M059J (cell line): Measurements from ENCODE around the gene TSPEAR. TPM values are rescaled to one million over a fixed set of nuclear protein-coding genes. Genes with fewer than 3 reads are reported as not detected.
"Not testable (repeated sequence)": the region's sequence is repeated elsewhere in the genome, so short reads cannot be mapped to it uniquely, and the experiment has no call there.

Experiments
- DNase-seq: peaks from one replicate; pipeline ENCODE4 v3.0.0-alpha.2; 2012; ENCODE audit warnings: low read depth
- total RNA-seq: library from RNA; depleted of rRNA; stranded (reverse); fragments of >200 nt; shearing (Covaris generic); gene quantifications from 2 replicates; pipeline ENCODE4 v1.2.3, GENCODE V29; 2014

TSPEAR gene
- total RNA-seq, 1 experiment from 2014 or later: not detected

DNA sequence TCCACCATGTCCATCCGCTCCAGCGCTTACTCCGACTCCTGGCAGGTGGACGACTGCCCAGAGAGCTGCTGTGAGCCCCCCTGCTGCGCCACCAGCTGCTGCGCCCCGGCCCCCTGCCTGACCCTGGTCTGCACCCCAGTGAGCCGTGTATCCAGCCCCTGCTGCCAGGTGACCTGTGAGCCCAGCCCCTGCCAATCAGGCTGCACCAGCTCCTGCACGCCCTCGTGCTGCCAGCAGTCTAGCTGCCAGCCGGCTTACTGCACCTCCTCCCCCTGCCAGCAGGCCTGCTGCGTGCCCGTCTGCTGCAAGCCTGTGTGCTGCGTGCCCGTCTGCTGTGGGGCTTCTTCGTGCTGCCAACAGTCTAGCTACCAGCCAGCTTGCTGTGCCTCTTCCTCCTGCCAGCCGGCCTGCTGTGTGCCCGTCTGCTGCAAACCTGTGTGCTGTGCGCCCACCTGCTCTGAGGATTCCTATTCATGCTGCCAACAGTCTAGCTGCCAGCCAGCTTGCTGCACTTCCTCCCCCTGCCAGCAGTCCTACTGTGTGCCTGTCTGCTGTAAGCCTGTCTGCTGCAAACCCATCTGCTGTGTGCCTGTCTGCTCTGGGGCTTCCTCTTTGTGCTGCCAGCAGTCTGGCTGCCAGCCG is 84.1 kb downstream of the TSPEAR start:
- DNase-seq: not testable (repeated sequence)

DNA sequence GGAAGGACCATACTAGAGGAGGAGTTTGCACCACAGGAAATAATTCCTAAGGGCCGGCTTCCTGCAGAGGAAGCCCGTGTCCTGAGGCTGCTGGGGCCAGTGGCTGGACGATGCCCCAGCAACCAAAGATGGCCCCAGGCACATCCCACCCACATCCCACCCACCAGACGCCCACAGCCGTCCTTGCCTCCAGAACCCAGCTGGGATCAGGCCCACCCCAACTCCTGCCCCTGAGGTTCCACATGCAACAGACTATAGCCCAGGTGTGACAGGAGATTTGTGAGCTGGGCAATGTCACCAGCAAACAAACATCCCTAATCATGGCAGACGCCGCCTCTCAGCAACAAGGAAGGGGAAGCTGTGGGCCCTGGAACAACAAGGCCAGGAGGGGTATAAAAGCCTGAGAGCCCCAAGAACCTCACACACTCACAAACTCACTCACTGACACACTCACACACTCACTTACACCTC is 84.7 kb downstream of the TSPEAR start, which contains the start of gene KRTAP10-9:
KRTAP10-9 (plus strand) TSS at position 421 of the 471 bp plus-strand sequence. CDS start 79 bp downstream, outside the sequence.
- no peak for DNase-seq

DNA sequence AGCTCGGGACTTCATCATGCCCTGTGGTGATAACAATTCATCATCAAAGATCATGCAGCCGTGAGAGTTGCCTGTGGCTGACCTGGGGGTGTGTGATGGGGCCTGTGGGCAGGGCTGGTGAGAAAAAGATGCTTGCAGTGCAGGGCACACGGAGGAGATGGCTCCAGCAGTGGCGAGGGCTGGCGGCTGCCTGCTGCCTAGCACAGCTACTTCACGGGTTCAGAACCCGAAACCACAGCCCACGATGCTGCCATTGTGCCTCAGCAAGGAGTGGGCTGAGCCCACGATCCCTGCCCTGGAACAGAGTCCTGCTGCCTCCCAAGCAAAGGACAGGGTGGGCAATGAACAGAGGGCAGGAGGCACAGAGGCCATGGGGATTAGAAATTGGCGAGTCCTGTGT is 85.1 kb downstream of the TSPEAR start:
- DNase-seq: no peak

- DNase-seq: no peak
These were observed 85.6 kb downstream of the TSPEAR start for GRCh38 chr21:44625756-44626155.

GRCh38 chr21:44623575-44623974 is 87.8 kb downstream of the TSPEAR start:
- DNase-seq: no peak

DNA sequence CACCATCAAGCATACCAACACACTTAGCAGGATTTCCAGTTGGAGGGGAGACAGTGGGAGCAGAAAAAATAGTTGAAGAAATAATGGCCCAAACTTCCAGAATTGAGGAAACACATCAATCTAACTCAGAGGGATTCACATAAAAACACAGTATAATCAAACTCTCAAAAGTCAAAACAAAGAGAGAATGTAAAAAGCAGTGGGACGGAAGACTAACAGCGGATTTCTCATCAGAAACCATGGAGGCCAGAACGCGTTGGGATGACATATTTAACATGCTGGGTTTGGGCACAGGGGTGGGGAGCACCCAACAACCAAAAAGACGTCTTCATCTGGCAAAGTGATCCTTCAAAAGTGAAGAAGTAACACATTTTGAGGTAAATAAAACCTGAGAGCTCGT is 91.5 kb downstream of the TSPEAR start:
- DNase-seq: no peak

GRCh38 chr21:44618909-44619308 is 92.5 kb downstream of the TSPEAR start:
- DNase-seq: no peak

DNA sequence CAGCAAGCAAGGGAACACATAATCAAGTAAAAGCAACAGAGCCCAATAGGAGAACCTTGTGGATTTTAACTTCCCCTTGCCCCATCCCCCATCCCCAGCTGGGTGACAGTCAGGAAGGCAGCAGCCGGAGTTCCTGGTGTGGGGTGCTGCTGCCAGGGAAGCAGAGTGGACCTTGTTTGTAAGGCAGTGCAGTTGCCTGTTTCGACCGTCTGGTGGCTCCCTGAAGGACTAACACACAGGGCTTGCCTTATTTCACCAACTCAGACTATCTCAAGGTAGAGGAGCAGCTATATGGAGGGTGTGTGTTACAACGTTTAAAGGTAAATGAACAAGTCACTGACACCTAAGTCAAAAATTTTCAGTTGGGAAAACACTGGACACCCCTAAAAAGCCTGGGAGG is 92.9 kb downstream of the TSPEAR start:
- no peak for DNase-seq

DNA sequence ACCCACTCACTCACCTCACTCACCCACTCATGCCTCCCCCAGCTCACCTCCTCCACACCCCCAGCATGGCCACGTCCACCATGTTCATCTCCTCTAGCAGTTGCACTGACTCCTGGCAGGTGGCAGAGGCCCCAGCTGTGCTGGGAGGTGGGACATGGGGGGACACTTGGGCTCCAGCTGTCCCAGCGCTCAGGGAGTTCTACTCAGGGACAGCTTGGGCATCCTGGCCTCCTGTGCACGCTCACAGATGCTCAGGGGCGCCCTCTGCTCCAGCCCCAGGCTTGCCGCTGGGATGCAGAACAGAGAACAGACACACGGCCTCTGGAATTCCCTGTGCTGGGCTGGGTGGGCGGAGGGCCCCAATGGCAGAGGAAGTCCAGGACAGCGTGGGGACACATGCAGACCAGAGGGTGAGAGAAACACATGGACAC is 94.3 kb downstream of the TSPEAR start:
- no peak for DNase-seq

- DNase-seq: no peak
These were observed 94.8 kb downstream of the TSPEAR start for GRCh38 chr21:44616591-44616926.

- no peak for DNase-seq
These were observed 95.3 kb downstream of the TSPEAR start for GRCh38 chr21:44615911-44616590.

GRCh38 chr21:44615466-44615865 is 95.9 kb downstream of the TSPEAR start:
- no peak for DNase-seq

- DNase-seq: no peak
These were observed 96.4 kb downstream of the TSPEAR start for GRCh38 chr21:44614961-44615391.

GRCh38 chr21:44614161-44614631 is 97.2 kb downstream of the TSPEAR start:
- DNase-seq: no peak

GRCh38 chr21:44613386-44614155 is 97.8 kb downstream of the TSPEAR start:
- DNase-seq: no peak

DNA sequence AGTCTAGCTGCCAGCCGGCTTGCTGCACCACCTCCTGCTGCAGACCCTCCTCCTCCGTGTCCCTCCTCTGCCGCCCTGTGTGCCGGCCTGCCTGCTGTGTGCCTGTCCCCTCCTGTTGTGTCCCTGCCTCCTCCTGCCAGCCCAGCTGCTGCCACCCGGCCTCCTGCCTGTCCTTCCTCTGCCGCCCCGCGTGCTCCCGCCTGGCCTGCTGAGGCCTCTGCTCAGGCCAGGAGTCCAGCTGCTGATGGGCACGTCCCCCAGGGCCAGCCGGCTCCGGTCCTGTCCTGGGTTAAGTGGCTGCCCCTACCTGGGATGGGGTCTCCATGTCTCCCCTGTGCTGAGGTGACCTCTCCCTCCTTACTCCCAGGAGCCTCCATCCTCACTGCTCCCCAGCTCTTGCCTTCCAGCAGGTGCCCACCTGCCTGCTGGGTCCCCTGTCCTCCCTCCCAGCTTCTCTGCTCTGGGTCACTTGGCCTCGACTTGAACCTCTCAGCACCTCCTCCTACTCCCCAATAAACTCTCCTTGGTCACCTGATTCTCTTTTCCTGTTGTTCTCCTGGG is 98.6 kb downstream of the TSPEAR start:
- DNase-seq: no peak

DNA sequence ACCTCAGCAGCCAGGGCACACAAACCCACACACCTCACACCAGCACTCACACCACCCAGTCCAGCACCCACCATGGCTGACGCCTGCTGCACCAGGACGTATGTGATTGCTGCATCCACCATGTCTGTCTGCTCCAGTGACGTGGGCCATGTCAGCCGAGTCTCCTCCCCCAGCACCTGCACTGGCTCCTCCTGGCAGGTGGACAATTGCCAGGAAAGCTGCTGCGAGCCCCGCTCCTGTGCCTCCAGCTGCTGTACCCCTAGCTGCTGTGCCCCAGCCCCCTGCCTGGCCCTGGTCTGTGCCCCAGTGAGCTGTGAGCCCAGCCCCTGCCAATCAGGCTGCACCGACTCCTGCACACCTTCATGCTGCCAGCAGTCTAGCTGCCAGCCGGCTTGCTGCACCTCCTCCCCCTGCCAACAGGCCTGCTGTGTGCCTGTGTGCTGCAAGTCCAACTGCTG is 99.3 kb downstream of the TSPEAR start, which contains the start of gene KRTAP10-8:
KRTAP10-8 (plus strand) TSS at position 51 of the 458 bp plus-strand sequence; CDS start at position 73, 22 bp downstream.
- no peak for DNase-seq

DNA sequence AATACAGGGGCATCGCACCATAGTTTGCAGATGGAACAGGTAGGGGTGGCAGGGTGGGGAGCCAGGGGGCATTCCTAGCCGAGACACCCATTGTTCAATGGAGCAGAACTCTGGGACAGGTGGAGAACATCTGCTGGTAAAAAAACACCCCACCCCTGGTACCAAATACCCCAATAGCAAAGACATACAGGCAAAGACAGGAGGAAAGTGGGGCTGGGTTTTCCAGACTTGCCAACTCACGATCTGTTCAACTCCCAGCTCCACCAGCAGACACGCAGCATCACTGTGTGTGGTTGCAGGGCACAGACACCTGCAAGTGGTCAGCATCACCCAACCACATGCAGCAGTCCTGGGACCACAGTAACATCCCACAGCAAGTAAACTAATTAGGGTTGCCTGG is 99.8 kb downstream of the TSPEAR start:
- DNase-seq: no peak

DNA sequence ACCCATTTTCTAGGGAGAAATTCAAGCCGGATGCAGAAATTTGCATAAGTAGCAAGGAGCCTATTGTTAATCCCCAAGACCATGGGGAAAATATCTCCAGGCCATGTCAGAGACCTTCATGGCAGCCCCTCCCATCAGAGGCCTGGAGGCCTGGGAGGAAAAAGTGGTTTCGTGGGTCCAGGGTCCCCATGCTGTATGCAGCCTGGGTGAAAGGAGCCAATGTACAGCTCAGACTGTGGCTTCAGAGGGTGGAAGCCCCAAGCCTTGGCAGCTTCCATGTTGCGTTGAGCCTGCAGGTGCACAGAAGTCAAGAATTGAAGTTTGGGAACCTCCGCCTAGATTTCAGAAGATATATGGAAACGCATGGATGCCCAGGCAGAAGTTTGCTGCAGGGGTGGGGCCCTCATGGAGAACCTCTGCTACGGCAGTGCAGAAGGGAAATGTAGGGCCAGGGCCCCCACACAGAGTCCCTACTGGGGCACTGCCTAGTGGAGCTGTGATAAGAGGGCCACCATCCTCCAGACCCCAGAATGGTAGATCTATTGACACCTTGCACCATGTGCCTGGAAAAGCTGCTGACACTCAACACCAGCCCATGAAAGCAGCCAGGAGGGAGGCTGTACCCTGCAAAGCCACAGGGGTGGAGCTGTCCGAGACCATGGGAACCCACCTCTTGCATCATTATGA is 101.1 kb downstream of the TSPEAR start:
- DNase-seq: not testable (repeated sequence)

- no peak for DNase-seq
These were observed 102.2 kb downstream of the TSPEAR start for GRCh38 chr21:44609193-44609592.

- no peak for DNase-seq
These were observed 104.9 kb downstream of the TSPEAR start for GRCh38 chr21:44606495-44606894.
